Measurements from ENCODE around the gene CFTR. TPM values are rescaled to one million over a fixed set of nuclear protein-coding genes. Genes with fewer than 3 reads are reported as not detected.
"Not testable (repeated sequence)": the region's sequence is repeated elsewhere in the genome, so short reads cannot be mapped to it uniquely, and the experiment has no call there.

The CFTR gene
- total RNA-seq, 1 donor from 2014 or later: not detected

DNA sequence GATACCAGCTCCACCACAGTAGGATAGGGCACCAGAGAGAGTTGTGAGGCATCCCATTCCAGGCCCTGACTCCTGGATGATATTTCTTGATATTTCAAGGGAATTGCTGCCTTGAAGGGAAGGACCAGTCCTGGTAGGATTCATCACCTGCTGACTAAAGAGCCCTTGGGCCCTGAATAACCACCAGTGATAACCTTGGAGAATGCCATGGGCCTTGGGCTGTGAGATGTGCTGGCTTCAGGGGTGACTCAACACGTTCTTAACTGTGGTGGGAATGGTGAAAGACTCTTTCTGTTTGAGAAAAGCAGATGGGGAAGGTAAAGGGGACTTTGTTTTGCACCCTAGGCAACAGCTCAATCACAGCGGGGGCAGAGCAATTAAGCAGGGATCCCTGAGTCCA is 31.2 kb upstream of the CFTR start:
- intact Hi-C loops (cut with micrococcal nuclease): no loop called here
- CTCF ChIA-PET: no interaction called here
- ATAC-seq (ENCODE audit: low read depth): no peak
- Mint-ChIP-seq H3K27ac (no peak overlapping the region), H3K27me3 (peaks cover 3% of the 10 kb centered on the region), H3K9me3 (peaks cover 17% of the 10 kb centered on the region), H3K4me3 (no peak overlapping the region), H3K4me1 (no peaks in the 10 kb centered on the region), H3K36me3 (ENCODE audit: low read depth) (no peaks in the 10 kb centered on the region)
- POLR2A ChIA-PET: no interaction called here
- TF ChIP-seq, protein P1, sequence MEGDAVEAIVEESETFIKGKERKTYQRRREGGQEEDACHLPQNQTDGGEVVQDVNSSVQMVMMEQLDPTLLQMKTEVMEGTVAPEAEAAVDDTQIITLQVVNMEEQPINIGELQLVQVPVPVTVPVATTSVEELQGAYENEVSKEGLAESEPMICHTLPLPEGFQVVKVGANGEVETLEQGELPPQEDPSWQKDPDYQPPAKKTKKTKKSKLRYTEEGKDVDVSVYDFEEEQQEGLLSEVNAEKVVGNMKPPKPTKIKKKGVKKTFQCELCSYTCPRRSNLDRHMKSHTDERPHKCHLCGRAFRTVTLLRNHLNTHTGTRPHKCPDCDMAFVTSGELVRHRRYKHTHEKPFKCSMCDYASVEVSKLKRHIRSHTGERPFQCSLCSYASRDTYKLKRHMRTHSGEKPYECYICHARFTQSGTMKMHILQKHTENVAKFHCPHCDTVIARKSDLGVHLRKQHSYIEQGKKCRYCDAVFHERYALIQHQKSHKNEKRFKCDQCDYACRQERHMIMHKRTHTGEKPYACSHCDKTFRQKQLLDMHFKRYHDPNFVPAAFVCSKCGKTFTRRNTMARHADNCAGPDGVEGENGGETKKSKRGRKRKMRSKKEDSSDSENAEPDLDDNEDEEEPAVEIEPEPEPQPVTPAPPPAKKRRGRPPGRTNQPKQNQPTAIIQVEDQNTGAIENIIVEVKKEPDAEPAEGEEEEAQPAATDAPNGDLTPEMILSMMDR (IDR thresholded peaks at IDR 0.05): no peak
- no peak for DNase-seq

DNA sequence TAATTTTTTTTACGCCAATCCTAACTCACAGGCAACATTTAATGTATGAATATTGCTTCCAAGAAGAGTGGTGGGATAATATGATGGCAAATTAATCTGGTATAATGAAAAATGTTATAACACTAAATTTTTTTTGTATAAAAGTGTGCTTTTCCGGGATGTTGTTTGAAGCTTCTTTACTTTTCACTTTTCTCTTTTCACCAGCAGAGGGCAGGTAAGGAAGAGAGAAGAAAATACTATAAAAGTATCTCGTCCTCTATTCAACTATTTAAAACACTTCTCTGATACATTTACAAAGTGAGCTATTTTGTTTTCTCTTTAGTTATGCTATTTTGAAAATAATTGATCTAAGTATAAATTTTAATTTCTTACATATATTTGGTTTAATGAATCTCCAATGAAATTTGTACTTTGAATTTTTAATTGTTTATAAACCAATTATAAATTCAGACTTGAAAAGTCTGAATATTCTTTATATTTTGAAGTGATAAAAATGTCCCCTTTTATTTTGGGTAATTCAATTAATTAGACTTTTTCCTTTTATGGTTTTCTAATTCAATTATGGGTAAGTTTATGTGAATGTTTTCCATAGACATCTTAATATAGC is 20.7 kb upstream of the CFTR start:
- no peak for ATAC-seq (ENCODE audit: low read depth)
- H3K4me1 Mint-ChIP-seq: no peaks in the 10 kb centered on the region
- H3K9me3 Mint-ChIP-seq: peaks cover 3% of the 10 kb centered on the region
- intact Hi-C loops (cut with micrococcal nuclease): loop anchor here (1.0 kb wide), 2 partner anchors 694 to 737 kb away; no protein-coding TSS in a partner anchor
- no peak for DNase-seq
- TF ChIP-seq, protein P1 (IDR thresholded peaks at IDR 0.05): no peak
- no peaks in the 10 kb centered on the region for H3K36me3 Mint-ChIP-seq (ENCODE audit: low read depth)
- CTCF ChIA-PET: interaction anchor here (0.6 to 1.7 kb wide), 4 partner anchors 693 to 1837 kb away, joined by 3 to 5 read pairs (median 4); no protein-coding TSS in a partner anchor
- POLR2A ChIA-PET: no interaction called here
- H3K27ac Mint-ChIP-seq: no peak overlapping the region
- no peak overlapping the region for H3K4me3 Mint-ChIP-seq
- no peaks in the 10 kb centered on the region for H3K27me3 Mint-ChIP-seq

DNA sequence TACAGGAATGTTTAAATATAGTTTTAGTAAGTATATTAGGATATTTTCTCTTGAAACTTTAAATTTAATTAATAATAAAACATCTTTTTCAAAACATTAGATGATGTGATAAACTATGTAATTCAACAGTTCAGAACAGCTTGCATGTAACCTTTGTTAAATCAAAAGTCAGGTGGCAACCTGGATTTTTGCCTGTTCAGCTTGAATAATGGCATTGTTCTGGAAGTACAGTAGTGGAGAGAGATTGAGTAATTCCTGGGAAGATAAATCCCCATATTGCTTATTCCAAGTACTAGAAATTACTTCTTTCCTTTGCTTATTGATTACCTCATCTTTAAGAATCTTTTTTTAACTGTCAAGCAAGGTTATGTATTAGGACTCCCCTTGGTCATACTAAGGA is 20.1 kb upstream of the CFTR start:
- DNase-seq (no peak), ATAC-seq (ENCODE audit: low read depth) (no peak)
- H3K27ac Mint-ChIP-seq: no peak overlapping the region
- peaks cover 3% of the 10 kb centered on the region for H3K9me3 Mint-ChIP-seq
- TF ChIP-seq, protein P1 (IDR thresholded peaks at IDR 0.05): no peak
- intact Hi-C loops (cut with micrococcal nuclease): loop anchor here (1.0 kb wide), 2 partner anchors 694 to 737 kb away; no protein-coding TSS in a partner anchor
- H3K36me3 Mint-ChIP-seq (ENCODE audit: low read depth): no peaks in the 10 kb centered on the region
- CTCF ChIA-PET: interaction anchor here (1.3 kb wide), 1 partner anchor 739 kb away, joined by 3 read pairs; no protein-coding TSS in a partner anchor
- no peaks in the 10 kb centered on the region for H3K27me3 Mint-ChIP-seq
- no peaks in the 10 kb centered on the region for H3K4me1 Mint-ChIP-seq
- no peak overlapping the region for H3K4me3 Mint-ChIP-seq
- POLR2A ChIA-PET: no interaction called here

DNA sequence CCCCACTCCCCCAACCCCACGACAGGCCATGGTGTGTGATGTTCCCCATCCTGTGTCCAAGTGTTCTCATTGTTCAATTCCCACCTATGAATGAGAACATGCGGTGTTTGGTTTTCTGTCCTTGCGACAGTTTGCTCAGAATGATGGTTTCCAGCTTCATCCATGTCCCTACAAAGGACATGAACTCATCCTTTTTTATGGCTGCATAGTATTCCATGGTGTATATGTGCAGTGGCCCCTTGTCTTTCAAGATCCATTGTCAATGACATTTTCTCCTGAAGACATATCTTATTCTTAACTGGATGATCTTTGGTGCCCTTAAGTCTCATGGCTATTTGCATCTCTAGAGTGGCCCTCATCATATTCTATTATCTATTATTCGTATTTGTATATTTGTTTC is 19.0 kb upstream of the CFTR start:
- H3K27ac Mint-ChIP-seq; H3K36me3 Mint-ChIP-seq (ENCODE audit: low read depth); CTCF ChIA-PET; DNase-seq; H3K27me3 Mint-ChIP-seq; H3K4me1 Mint-ChIP-seq; H3K4me3 Mint-ChIP-seq; H3K9me3 Mint-ChIP-seq; POLR2A ChIA-PET; intact Hi-C loops (cut with micrococcal nuclease); ATAC-seq (ENCODE audit: low read depth): not testable (repeated sequence)

DNA sequence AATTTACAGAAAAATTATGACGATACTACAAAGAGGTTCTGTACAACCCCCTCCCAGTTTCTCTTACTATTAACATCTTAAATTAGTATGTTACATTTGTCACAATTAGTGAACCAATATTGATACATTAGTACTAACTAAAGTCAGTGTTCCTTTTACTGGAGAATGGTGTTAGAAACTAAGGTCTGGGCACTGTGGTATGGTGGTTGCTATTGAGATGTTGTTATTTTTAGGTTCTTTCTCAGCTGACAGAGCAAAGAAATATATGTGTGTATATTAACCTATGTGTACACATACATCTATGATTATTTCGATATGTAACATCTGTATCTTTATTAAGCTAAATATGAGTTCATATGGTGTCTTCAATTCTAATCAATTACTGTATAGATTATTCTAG is 11.7 kb upstream of the CFTR start:
- no peaks in the 10 kb centered on the region for H3K9me3 Mint-ChIP-seq
- DNase-seq (no peak), ATAC-seq (ENCODE audit: low read depth) (no peak)
- CTCF ChIA-PET: no interaction called here
- H3K27me3 Mint-ChIP-seq: no peaks in the 10 kb centered on the region
- H3K4me1 Mint-ChIP-seq: no peaks in the 10 kb centered on the region
- intact Hi-C loops (cut with micrococcal nuclease): no loop called here
- POLR2A ChIA-PET: no interaction called here
- TF ChIP-seq, protein P1 (IDR thresholded peaks at IDR 0.05): no peak
- H3K4me3 Mint-ChIP-seq: no peak overlapping the region
- no peaks in the 10 kb centered on the region for H3K36me3 Mint-ChIP-seq (ENCODE audit: low read depth)
- H3K27ac Mint-ChIP-seq: no peak overlapping the region

DNA sequence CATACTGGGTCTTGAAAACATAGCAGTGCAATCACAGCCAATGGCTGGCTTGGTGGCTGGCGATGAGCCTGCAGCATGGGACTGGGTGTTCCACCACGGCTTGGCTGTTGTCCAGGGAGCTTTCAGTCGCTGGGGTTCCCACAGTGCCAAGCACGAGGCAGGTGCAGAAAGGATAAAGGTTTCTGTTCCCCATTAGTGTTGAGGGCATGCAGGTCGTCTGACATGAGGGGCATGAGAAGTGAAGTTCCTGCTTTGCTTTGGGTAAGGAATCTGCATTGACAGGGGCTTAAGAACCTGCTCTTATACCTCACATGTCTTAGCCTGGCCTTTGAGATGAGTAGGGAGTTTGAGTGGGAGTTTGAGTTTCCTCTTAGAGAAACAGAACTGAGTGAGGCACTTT is 9.0 kb upstream of the CFTR start:
- intact Hi-C loops (cut with micrococcal nuclease): no loop called here
- POLR2A ChIA-PET: no interaction called here
- Mint-ChIP-seq H3K27ac (no peak overlapping the region), H3K36me3 (ENCODE audit: low read depth) (no peaks in the 10 kb centered on the region), H3K4me3 (no peak overlapping the region), H3K4me1 (no peaks in the 10 kb centered on the region), H3K9me3 (no peaks in the 10 kb centered on the region), H3K27me3 (no peaks in the 10 kb centered on the region)
- DNase-seq (no peak), ATAC-seq (ENCODE audit: low read depth) (no peak)
- CTCF ChIA-PET: no interaction called here
- TF ChIP-seq, protein P1 (IDR thresholded peaks at IDR 0.05): no peak

Measured in activated B cell treated with CpG ODN at 0.5 μM for 24 hours (primary cell).